Measurements from ENCODE around the gene SLC45A2.
"Not testable (repeated sequence)": the region's sequence is repeated elsewhere in the genome, so short reads cannot be mapped to it uniquely, and the experiment has no call there.

The SLC45A2 gene

DNA sequence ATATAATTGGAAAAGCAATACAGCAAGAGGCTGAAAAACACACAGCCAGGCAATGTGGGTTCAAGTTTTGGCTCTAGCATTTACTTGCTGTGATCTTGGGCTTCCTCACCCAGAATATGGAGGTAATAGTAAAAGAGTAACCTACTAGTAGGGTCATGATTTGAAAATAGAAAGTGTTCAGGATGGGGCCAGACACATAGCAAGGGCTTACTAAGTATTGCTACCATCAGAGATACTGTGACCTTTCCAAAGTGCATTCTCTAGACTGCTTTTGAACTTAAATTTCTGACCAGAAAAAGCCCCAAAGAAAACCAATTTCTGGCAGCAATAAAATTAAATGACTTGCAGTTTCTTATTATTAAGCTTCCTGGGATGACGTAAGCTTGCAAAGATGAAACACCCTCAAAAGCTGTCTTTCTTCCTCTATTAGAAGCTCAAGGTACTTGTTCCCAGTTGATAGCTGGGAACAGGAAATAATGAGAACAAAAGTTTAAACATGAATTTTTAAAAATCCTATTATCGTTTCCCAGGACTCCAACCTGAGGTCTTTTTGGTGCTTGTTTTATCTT is 20.3 kb downstream of the SLC45A2 start:
- DNase-seq, result no peak

DNA sequence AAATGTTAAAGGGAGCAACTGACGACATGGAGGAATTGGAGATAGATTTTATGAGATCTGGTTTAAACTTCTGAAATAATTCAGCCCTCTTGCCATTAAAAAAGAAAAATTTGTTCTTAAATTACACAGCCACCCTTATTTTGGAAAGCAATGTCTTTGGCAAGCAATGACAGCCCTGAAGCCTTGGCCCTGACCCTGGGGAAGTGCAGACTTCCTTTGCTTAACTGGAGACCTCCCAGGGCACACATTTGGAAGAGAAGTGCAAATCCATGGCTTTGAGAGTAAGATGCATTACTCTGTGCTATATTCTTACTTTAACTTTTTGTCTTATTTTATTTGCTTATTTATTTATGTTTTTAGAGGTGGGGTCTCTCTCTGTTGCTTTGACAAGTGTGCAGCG is 26.3 kb downstream of the SLC45A2 start:
- no peak for DNase-seq

DNA sequence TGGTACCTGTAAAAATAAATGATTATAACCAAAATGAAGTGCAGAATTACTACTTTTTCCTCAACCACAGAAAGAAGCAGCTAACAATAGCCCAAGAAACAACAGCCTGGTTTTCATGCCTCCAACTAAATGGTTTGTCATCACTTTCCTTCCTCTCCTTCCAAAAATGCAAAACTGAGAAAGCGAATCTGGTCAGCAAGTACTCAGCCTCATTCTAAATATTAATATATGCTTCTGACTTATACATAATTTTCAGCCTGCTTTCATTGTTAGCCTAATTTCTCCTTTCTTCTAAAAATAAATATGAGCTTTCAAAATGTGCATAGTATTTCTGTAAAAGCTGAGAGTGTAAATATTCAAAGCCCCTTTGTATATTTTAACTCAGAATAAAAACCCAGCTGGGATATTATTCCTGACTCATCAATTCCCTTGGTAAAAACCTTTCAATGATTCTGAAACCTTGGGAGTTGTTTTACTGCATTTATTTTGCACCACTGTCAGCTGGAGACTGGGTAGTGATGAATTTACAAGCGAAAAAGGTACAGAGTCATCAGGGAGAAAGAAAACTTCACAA is 26.8 kb downstream of the SLC45A2 start:
- no peak for DNase-seq

DNA sequence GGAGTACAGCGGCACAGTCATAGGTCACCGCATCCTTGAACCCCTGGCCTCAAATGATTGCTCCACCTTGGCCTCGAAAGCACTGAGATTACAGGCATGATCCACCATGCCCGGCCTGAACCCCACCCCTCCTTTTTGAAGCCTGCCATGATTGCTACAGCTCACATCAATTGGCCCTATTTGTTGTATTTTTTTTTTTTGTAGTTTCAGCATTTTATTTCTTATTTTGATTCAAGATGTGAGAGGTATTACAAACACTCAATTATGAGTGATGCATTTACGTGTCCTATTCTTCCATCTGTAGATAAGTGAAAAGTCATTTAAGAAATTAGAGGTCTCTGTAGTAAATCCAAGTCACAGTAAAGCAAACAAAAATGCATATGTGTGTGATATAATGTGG is 32.3 kb downstream of the SLC45A2 start:
- not testable (repeated sequence) for DNase-seq

DNA sequence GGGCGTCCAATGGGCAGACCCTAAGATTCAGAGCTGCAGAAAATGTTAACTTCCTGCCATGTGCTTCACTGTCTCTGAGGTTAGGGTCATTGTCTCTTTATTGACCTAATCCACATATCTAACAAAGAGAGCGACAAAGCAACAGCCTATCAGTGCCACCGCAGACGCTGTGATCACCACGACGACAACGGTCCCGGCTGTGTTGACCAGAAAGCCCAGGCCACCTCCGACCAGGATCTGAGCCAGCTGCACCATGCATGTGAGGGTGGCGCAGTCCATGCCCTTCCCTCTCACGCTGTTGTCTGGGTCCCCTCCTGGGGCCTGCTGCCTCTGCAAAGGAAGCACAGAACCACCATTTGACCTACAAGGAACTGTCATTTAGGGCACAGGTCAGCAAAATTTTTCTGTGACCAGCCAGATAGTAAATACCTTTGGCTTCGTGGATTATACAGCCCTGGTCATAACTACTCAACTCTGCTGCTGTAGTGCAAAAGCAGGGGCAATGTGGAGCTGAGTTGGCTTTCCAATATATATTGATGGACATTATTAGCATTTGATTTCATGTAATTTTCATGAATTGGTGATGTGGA is 39.9 kb downstream of the SLC45A2 start:
- DNase-seq, result no peak

DNA sequence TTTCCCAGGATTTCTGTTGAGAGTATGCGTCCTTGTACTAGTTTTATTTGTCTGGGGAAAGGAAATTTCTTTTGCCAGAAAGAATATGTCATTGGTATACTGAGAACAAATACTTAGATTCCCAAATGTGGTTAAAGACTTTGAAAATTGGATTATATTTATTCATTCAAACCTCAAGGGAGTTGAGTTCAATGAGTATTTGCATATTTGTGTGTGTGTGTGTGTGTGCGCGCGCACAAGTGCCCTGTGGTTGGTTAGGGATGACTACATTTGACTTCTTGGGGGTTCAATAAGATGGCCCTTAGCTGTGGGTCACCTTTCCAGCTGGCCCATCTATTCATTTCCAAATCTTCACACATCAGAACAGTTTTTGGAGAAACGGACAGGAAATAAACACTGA is 43.4 kb downstream of the SLC45A2 start:
- DNase-seq, result no peak

DNA sequence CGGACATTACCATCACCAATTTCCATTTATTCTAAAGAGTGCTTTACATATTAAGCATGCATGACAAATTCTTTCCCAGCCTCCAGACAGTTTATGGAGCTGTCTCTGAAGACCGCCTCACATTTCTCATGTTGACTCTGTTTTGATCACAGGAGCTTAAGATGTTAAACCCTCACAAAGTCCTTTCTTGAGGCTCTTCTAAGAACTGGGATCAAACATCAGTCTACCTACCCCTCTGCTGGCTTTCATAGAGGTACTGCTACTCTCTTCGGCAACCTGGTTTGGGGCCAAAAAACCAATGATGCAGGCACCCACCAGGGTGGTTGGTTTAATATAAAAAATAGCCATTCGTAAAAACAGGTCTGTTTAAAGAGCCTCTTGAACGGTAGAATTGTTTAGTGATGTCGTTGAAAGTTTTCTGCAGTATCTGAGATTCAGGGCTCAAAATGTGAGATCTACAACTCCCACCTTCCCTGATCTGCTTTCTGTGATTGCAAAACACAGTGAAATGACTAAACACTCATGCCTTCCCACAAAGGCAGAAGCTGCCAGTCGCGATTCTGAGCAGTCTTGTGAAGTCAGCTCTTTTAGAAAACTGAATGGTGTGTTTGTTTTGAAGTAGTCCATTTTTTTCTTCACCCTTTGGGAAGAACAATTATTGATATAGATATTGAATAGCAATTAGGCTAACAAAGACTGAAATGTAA is 44.8 kb downstream of the SLC45A2 start:
- DNase-seq, result no peak

DNA sequence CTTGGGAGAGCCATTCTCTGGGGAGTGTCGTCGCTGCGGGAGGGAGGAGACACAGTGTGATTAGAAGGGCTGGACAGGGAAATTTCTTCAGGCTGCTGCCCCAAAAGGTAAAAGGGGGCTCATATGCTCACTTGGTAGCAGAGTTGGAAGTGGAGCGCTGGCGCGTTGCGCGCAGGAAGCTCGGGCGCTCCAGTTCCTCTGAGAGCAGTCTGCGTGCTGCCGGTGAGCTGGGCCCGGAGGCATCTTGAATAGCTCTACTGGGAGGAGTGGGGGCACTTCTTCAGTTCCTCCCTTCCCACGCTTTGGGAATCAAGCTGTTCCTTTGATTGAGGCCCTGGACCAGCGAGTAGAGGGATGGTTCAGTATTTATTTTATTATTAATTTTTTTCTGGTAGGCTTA is 45.6 kb downstream of the SLC45A2 start:
- DNase-seq, result no peak

DNA sequence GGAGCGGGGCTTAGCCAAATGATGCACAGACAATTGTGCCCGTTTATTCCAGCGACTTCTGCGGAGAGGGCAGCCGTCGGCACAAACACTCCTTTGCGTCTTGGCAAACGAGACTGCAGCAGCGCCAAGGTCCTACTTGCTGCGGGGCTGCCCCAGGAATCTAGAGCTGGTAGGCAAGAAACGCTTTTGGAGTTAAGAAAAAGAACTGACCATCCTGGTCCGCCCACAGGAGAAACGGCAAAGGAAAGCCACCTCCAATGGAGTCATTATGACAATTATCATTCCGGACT is 46.0 kb downstream of the SLC45A2 start:
- no peak for DNase-seq

DNA sequence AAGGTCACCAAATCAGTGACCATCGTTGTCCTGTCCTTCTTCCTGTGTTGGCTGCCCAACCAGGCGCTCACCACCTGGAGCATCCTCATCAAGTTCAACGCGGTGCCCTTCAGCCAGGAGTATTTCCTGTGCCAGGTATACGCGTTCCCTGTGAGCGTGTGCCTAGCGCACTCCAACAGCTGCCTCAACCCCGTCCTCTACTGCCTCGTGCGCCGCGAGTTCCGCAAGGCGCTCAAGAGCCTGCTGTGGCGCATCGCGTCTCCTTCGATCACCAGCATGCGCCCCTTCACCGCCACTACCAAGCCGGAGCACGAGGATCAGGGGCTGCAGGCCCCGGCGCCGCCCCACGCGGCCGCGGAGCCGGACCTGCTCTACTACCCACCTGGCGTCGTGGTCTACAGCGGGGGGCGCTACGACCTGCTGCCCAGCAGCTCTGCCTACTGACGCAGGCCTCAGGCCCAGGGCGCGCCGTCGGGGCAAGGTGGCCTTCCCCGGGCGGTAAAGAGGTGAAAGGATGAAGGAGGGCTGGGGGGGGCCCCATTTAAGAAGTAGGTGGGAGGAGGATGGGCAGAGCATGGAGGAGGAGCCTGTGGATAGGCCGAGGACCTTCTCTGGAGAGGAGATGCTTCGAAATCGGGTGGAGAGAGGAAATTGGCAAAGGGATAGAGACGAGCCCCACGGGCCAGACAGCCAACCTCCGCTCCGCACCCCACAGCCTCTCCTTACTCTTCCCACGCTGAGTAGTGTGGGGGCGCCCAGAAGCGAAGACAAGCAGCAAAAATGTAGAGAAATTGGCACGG is 46.6 kb downstream of the SLC45A2 start:
- DNase-seq, result no peak

DNA sequence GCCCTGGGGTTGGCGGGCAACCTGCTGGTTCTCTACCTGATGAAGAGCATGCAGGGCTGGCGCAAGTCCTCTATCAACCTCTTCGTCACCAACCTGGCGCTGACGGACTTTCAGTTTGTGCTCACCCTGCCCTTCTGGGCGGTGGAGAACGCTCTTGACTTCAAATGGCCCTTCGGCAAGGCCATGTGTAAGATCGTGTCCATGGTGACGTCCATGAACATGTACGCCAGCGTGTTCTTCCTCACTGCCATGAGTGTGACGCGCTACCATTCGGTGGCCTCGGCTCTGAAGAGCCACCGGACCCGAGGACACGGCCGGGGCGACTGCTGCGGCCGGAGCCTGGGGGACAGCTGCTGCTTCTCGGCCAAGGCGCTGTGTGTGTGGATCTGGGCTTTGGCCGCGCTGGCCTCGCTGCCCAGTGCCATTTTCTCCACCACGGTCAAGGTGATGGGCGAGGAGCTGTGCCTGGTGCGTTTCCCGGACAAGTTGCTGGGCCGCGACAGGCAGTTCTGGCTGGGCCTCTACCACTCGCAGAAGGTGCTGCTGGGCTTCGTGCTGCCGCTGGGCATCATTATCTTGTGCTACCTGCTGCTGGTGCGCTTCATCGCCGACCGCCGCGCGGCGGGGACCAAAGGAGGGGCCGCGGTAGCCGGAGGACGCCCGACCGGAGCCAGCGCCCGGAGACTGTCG is 47.3 kb downstream of the SLC45A2 start:
- DNase-seq, result no peak

DNA sequence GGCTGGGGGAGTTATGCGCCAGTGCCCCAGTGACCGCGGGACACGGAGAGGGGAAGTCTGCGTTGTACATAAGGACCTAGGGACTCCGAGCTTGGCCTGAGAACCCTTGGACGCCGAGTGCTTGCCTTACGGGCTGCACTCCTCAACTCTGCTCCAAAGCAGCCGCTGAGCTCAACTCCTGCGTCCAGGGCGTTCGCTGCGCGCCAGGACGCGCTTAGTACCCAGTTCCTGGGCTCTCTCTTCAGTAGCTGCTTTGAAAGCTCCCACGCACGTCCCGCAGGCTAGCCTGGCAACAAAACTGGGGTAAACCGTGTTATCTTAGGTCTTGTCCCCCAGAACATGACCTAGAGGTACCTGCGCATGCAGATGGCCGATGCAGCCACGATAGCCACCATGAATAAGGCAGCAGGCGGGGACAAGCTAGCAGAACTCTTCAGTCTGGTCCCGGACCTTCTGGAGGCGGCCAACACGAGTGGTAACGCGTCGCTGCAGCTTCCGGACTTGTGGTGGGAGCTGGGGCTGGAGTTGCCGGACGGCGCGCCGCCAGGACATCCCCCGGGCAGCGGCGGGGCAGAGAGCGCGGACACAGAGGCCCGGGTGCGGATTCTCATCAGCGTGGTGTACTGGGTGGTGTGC is 48.0 kb downstream of the SLC45A2 start, which contains the start of gene RXFP3:
Gene RXFP3, plus strand, starts transcription at position 6 of the 636 bp plus-strand sequence. Its CDS starts 355 bp downstream, at position 361.
- no peak for DNase-seq

DNA sequence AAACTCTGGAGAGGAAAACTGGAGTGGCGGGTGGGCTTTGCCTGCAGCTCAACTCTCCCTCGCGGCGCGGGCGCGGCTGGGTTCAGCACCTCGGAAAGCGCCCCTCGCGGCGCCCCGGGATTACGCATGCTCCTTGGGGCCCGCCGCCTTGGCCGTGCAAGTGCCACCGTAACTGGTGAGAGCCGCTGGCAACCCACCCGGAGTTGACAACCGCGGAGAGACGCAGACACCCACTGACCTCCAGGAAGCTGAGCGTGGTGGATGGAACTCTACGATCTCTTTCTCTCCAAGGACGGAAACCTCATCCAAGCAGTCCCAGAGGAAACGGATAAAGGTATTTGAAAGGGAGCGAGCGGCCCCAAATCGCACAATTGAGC is 48.5 kb downstream of the SLC45A2 start:
- no peak for DNase-seq

DNA sequence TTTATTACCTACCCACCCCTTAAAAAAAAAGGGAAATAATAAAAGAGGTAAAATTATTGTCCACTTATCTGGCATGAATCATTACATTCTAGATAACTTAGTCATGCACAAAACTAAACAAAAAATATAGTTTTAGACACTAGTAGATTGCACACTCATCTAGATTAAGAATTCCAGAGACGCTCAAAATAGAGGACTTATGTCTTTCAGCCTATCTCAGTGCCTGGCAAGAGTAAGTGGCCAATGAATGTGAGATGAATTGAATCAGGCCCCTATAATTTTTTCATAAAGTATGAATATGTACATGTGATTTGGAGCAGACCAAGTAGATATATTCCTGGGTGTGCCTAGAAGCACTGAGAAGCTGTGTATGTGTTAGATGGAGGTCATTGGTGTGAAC is 50.3 kb downstream of the SLC45A2 start:
- DNase-seq, result no peak

DNA sequence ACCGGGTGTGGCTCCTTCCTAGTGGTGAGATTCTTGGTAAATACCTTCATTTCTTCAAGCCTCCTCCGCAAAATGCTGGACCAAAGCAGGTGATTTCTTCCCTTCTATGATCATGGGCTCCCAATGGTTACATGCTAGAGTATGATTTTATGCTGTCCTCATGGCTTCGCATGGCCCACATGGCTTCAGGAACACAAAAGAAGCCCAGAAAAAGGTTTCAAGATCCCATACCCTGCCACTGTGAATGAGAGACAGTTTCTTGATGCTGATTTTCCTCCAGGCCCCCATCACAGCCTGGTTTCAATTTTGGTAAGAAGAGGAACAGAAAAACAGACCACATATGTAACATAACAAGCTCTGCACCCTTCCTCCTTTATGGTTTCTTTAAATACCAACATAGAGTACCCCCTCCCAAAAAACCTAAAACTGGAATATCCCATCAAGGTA is 50.7 kb downstream of the SLC45A2 start:
- DNase-seq, result no peak

DNA sequence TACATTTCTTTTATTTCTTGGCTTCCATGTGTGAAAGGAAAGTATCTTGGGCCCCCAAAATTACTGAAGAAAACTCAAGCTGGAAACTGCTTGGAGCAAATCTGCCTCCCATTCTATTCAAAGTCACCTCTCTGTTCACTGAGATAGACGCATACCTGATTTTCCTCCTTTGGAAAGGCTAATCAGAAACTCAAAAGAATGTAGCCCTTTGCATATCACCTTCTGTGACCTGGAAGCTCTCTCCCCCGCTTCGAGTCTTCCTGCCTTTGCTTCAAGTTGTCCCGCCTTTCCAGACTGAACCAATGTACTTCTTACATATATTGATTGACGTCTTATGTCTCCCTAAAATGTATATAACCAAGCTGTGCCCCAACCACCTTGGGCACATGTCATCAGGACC is 53.4 kb downstream of the SLC45A2 start:
- DNase-seq, result no peak

DNA sequence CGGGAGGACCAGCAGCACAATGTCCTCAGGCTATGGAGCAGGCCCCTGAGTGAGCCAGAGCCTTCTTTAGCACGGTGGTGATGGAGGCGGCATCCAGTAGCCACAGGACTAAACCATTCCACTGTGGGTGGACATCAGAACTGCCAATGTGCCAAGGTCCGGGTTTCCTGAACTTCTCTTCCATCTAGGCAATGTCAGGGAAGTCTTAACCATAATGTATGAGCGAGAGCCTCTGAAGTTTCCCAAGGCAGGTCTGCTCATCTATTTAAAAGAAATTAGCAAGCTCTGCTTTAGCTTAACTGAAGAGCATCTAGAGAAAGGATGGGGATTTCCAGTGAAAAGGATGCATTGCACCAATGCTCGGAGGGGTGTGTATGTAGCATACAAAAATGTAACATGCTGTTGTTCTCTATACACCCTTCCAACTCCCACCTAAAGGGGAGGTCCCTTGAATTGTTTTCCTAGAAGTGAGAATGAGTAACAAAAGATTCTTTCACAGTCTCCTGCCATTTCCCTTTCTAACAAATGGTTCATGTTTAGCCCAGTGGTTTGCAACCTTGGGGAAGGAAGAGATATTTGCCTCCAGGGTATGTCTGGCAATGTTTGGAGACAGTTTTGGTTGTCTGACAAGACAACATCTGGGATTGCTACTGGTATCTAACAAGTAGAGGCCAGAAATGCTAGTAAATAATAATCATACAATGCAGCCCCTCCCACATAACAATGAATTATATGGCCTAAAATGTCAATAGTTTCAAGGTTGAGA is 54.4 kb downstream of the SLC45A2 start:
- no peak for DNase-seq

DNA sequence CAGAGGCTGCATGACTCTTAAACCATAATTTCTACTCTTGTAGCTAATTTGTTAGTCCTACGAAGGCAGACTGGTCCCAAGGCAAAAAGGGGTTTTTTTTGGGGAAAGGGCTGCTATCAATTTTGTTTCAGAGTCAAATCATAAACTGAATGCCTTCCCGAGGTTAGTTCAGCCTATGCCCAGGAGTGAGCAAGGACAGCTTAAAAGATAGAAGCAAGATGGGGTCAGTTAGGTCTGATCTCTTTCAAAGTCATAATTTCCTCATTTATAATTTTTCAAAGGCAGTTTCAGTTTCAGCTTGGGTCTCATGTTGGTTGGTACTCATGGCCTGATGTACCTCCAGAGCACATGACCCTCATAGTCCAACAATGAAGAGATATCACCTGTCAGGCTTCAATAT is 56.2 kb downstream of the SLC45A2 start:
- DNase-seq, result no peak

DNA sequence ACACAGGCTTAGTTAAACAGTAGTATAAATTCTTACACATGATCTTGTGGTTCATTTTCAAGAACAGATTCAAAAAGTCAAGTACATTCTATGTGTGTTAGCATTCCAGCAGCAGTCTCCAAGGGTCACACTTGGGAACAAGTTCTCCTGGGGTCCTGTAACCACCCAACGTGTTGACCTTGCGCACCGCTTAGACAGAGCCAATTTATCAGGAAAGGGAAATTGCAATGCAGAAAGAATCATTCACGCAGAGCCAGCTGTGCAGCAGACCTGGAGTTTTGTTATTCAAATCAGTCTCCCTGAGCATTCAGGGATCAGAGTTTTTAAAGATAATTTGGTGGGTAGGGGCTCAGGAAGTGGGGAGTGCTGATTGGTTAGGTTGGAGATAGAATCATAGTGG is 56.8 kb downstream of the SLC45A2 start:
- DNase-seq, result no peak

DNA sequence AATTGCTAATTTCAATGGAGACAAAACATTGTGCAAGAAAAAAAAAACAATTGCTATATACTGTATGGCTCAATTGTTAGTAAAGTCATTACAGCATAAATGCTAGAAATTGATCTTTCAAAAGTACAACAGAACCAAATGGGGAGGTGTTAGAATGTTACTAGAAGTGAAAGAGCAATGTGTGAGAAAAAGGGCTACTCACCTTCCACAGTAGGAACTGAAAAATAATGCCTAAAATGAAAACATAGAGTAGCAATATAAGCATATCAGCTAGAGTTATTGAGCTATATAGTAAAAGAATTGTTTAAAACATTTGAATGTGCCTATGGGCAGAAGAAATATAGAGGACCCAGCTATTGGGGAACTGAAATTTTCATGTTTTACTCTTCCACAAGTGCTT is 59.2 kb downstream of the SLC45A2 start:
- no peak for DNase-seq

DNA sequence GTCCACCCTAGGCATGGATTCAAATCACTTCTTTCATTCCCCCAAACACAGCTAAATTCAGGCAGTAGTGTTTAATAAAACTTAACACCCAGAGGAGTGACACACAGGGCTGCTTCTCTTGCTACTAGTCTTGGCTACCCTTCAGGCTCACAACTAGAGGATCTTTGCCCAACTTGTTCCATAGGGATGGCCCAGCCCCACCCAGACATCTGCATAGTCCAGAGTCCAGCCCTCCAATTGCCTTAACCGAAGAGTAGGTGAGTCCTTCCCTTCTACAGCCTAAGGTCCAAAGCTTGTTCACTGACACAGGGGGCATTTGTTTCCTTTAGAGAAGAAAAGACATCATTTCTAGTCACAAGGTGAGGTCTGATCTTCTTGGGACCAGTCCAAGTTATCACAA is 63.5 kb downstream of the SLC45A2 start:
- DNase-seq, result no peak

DNA sequence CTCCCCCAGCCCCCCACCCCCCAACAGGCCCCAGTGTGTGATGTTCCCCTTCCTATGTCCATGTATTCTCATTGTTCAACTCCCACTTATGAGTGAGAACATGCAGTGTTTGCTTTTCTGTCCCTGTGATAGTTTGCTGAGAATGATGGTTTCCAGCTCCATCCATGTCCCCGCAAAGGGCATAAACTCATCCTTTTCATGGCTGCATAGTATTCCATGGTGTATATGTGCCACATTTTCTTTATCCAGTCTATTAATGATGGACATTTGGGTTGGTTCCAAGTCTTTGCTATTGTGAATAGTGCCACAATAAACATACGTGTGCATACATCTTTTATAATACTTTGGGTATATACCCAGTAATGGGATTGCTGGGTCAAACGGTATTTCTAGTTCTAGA is 69.6 kb downstream of the SLC45A2 start:
- not testable (repeated sequence) for DNase-seq
